Kidney (tissue), 14 donors: ENCODE results near the gene TSEN2. TPM values are rescaled to one million over a fixed set of nuclear protein-coding genes. Genes with fewer than 3 reads are reported as not detected.

Source experiments
- DNase-seq, 5 donors: peaks; one replicate each; pipeline ENCODE4 v3.0.0-alpha.2; 2013 to 2020
- FAIRE-seq: peaks from 2 replicates; lab custom pipeline; 2012; peaks lifted over from hg19 to GRCh38; lab: Jason Lieb, UNC
- H3K27ac ChIP-seq, 2 donors: one replicate each; pipeline ENCODE4 v1.7.0; 2013; ENCODE audit warnings: low read depth in 2 of 2, low read length in 2 of 2, inconsistent platforms in 1 of 2
- H3K27me3 ChIP-seq: one replicate; pipeline ENCODE4 v1.7.1; 2013; ENCODE audit warnings: low read length, inconsistent platforms; ENCODE audit not compliant: control insufficient read depth, insufficient read depth
- H3K36me3 ChIP-seq, 3 donors: one replicate each; pipeline versions ENCODE4 v1.7.0 to v1.7.1; 2013; ENCODE audit warnings: low read length in 3 of 3, control low read depth in 1 of 3, inconsistent platforms in 1 of 3; ENCODE audit not compliant: insufficient read depth in 3 of 3, control insufficient read depth in 2 of 3
- H3K4me1 ChIP-seq, 3 donors: one replicate each; pipeline versions ENCODE4 v1.7.0 to v1.7.1; 2013; ENCODE audit warnings: low read length in 3 of 3, inconsistent platforms in 1 of 3, low read depth in 1 of 3; ENCODE audit not compliant: control insufficient read depth in 2 of 3, insufficient read depth in 2 of 3
- H3K4me3 ChIP-seq, 3 donors: one replicate each; pipeline versions ENCODE4 v1.7.0 to v1.8.1; 2013; ENCODE audit warnings: low read length in 3 of 3, control low read depth in 1 of 3, inconsistent platforms in 1 of 3
- H3K9ac ChIP-seq, 3 donors: one replicate each; pipeline versions ENCODE4 v1.7.0 to v1.7.1; 2013; ENCODE audit warnings: low read length in 3 of 3, control low read depth in 1 of 3, inconsistent platforms in 1 of 3
- H3K9me3 ChIP-seq, 3 donors: one replicate each; pipeline versions ENCODE4 v1.7.0 to v1.7.1; 2013; ENCODE audit warnings: low read length in 3 of 3, control low read depth in 1 of 3, inconsistent platforms in 1 of 3; ENCODE audit not compliant: control insufficient read depth in 2 of 3, insufficient read depth in 1 of 3
- intact Hi-C: fragments of 100-400 bp; cut with DNase I; formaldehyde crosslinking; loops from one replicate; pipeline ENCODE4 v1.11.1; 2022
- polyA plus RNA-seq: library from polyadenylated mRNA; stranded (reverse); fragments of 350-450 nt; fragmentation: Illumina TruSeq; extraction: RNeasy Lipid Tissue Mini Kit (QIAGEN cat#74804); gene quantifications from one replicate; pipeline ENCODE4 v1.2.3, GENCODE V29; 2014; ENCODE audit warnings: low read depth, low replicate concordance; ENCODE audit not compliant: insufficient read depth
- total RNA-seq: library from RNA; stranded (reverse); fragmentation: NEBNext Ultra II Directional; extraction: Animal tissue kit (Norgen Biotek cat#: 25700); gene quantifications from one replicate; pipeline ENCODE4 v1.2.1, GENCODE V29; 2021
- TF ChIP-seq, protein P1 (sequence below): IDR thresholded peaks from 3 replicates; pipeline ENCODE4 v1.5.1; 2012; ENCODE audit warnings: mild to moderate bottlenecking, moderate library complexity, borderline replicate concordance; ENCODE audit not compliant: insufficient read depth; ENCODE audit errors: extremely low read depth
- donor health status: control.
- donor health status: control.
- donor health status: control.
- donor health status: control.
- donor health status: control.
- donor health status: DM: yes; HTN: yes; CAD: no.
- donor health status: Normal renal cell carcinoma (clear cell type).

TSEN2 gene
- total and polyA plus RNA-seq, 2 donors from 2014 or later = 10.3 to 20.7 TPM

DNA sequence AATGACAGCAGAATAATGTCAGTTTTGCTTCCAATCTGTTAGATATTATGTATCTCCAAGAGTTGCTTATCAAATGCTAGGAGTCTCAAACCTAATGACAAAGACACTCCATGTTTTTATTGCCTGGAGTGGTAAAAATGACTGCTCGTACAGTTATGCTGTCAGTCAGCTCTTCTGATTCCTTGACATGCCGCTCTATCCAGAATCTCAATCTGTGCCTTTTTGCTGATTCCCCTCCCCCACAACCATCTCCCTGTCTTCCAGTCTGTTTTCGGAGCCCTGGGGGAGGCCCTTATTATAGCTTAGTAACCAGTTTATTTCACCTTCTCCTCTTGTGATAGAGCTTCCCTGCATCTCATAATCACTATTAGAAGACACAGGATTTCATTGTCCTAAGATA is 75.2 kb downstream of the TSEN2 start:
- Histone ChIP-seq H3K9ac (no peak overlapping the region), H3K4me3 (no peak overlapping the region), H3K36me3 (no peaks in the 10 kb centered on the region), H3K27ac (no peak overlapping the region), H3K9me3 (no peaks in the 10 kb centered on the region), H3K4me1 (peaks cover 0 to 19% (median 8%) of the 10 kb centered on the region in 3 donors), H3K27me3 (no peaks in the 10 kb centered on the region)
- FAIRE-seq (no peak), DNase-seq (no peak)
- TF ChIP-seq, protein P1, sequence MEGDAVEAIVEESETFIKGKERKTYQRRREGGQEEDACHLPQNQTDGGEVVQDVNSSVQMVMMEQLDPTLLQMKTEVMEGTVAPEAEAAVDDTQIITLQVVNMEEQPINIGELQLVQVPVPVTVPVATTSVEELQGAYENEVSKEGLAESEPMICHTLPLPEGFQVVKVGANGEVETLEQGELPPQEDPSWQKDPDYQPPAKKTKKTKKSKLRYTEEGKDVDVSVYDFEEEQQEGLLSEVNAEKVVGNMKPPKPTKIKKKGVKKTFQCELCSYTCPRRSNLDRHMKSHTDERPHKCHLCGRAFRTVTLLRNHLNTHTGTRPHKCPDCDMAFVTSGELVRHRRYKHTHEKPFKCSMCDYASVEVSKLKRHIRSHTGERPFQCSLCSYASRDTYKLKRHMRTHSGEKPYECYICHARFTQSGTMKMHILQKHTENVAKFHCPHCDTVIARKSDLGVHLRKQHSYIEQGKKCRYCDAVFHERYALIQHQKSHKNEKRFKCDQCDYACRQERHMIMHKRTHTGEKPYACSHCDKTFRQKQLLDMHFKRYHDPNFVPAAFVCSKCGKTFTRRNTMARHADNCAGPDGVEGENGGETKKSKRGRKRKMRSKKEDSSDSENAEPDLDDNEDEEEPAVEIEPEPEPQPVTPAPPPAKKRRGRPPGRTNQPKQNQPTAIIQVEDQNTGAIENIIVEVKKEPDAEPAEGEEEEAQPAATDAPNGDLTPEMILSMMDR = no peak
- intact Hi-C loops = no loop called here

DNA sequence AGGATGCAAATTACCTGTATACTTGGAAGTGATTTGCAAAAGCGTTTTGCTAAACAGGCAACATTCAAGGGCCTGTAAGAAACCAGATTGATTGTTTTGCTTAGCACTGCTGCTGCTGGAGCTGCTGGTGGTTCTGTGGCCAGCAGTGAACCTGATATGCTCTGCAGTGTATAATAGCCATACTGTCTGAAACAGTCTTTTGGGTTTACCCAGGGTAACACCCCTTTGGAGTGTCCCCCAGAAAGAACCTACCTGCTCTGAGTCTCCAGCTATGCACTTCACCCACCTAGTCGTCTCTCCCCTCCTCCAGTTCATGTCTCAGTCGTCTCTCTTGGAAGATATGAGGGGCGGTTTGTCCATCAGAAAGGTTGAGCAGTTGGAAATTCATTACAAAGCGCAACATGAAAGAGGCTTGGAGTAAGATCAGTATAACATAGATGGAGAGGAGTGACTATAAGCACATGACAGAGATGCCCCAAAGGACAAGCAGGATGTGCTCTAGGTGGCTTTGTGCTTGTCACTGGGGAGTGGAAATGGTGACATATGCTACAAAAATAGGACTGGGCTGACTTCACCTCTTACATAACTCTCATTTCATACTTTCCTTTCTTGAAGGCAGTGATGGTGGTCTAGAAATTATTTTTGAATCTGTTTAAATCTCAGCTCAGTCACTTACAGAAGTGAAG is 76.4 kb downstream of the TSEN2 start:
- TF ChIP-seq, protein P1 = no peak
- Histone ChIP-seq H3K4me1 (peaks cover 0 to 19% (median 8%) of the 10 kb centered on the region in 3 donors), H3K4me3 (no peak overlapping the region), H3K36me3 (no peaks in the 10 kb centered on the region), H3K27me3 (no peaks in the 10 kb centered on the region), H3K9ac (no peak overlapping the region), H3K27ac (no peak overlapping the region), H3K9me3 (no peaks in the 10 kb centered on the region)
- no peak for FAIRE-seq
- no peak for DNase-seq
- intact Hi-C loops = no loop called here

- peaks cover 0 to 19% (median 8%) of the 10 kb centered on the region in 3 donors for H3K4me1 ChIP-seq
- H3K9me3 ChIP-seq = no peaks in the 10 kb centered on the region
- no peak overlapping the region for H3K27ac ChIP-seq
- H3K9ac ChIP-seq = no peak overlapping the region
- FAIRE-seq (no peak), DNase-seq (no peak)
- no peaks in the 10 kb centered on the region for H3K27me3 ChIP-seq
- intact Hi-C loops = no loop called here
- no peaks in the 10 kb centered on the region for H3K36me3 ChIP-seq
- TF ChIP-seq, protein P1 = no peak
- H3K4me3 ChIP-seq = no peak overlapping the region
Measured at GRCh38 chr3:12561397-12561796, 77.1 kb downstream of the TSEN2 start.

DNA sequence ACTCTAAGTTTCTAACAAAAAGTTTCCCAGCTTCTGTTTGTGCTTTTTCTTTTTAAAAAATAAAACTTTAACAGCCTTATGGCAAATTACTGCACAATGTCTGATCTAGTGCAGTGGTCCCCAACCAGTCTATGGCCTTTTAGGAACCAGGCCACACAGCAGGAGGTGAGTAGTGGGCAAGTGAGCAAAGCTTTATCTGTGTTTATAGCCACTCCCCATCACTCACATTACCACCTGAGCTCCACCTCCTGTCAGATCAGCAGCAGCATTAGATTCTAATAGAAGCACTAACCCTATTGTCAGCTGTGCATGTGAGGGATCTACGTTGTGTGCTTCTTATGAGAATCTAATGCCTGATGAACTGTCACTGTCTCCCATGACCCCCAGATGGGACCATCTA is 78.2 kb downstream of the TSEN2 start:
- Histone ChIP-seq H3K36me3 (no peaks in the 10 kb centered on the region), H3K27me3 (no peaks in the 10 kb centered on the region), H3K27ac (no peak overlapping the region), H3K4me3 (no peak overlapping the region), H3K4me1 (peaks cover 0 to 19% (median 8%) of the 10 kb centered on the region in 3 donors), H3K9me3 (no peaks in the 10 kb centered on the region), H3K9ac (no peak overlapping the region)
- intact Hi-C loops = no loop called here
- TF ChIP-seq, protein P1 = no peak
- no peak for DNase-seq
- no peak for FAIRE-seq
